B cell (primary cell): Measurements from ENCODE around the gene MCEMP1. TPM values are rescaled to one million over a fixed set of nuclear protein-coding genes. Genes with fewer than 3 reads are reported as not detected.

Experiments used
- ATAC-seq: fragments of 200-7000 bp; cut with Tn5 transposase; one replicate; pipeline ENCODE4 v1.10.0; 2021; ENCODE audit warnings: low read depth, mild to moderate bottlenecking, moderate number of reproducible peaks, moderate library complexity
- CTCF ChIA-PET: fragments of 350-600 bp; sonication (Branson Sonifier 250); formaldehyde crosslinking; loops from one replicate; lab custom pipeline; 2021; ENCODE audit warnings: antibody characterized with exemption, inconsistent platforms; lab: Charles Lee
- POLR2A ChIA-PET: fragments of 350-600 bp; sonication (Branson Sonifier 250); formaldehyde crosslinking; loops from one replicate; lab custom pipeline; 2021; ENCODE audit warnings: antibody characterized with exemption; lab: Charles Lee
- DNase-seq: peaks from one replicate; pipeline ENCODE4 v3.0.0; 2013
- H2AFZ ChIP-seq: 2 replicates; pipeline ENCODE4 v1.6.1; 2012; ENCODE audit warnings: mild to moderate bottlenecking, low read depth, low read length; ENCODE audit not compliant: insufficient read depth, poor library complexity, severe bottlenecking
- H3K27ac ChIP-seq, 2 donors: 1 replicate in 1 of 2; 2 replicates in 1 of 2; pipeline ENCODE4 v1.5.1; 2012 to 2013; ENCODE audit warnings: low read length in 2 of 2, mild to moderate bottlenecking in 2 of 2, moderate library complexity in 1 of 2
- H3K27me3 ChIP-seq, 4 experiments: fragments of 200-600 bp in 1 of 4; sonication (generic) in 1 of 4; replicated peaks in 1 of 4; 1 replicate in 2 of 4; 2 replicates in 2 of 4; pipeline versions ENCODE4 v1.6.1 to v1.7.0; 2013 to 2016; ENCODE audit warnings: low read length in 3 of 4, mild to moderate bottlenecking in 2 of 4, mixed read lengths in 1 of 4, moderate library complexity in 1 of 4; ENCODE audit not compliant: insufficient read depth in 4 of 4, control insufficient read depth in 3 of 4; ENCODE audit errors: control extremely low read depth in 1 of 4
- H3K36me3 ChIP-seq, 2 experiments: replicated peaks in 1 of 2; 1 replicate in 1 of 2; 2 replicates in 1 of 2; pipeline versions ENCODE4 v1.6.1 to v1.7.1; 2013; ENCODE audit warnings: low read length in 1 of 2; ENCODE audit not compliant: insufficient read depth in 2 of 2, control insufficient read depth in 1 of 2; ENCODE audit errors: control extremely low read depth in 1 of 2, extremely low read depth in 1 of 2
- H3K4me1 ChIP-seq, 2 donors: fragments of 200-600 bp in 1 of 2; sonication (generic) in 1 of 2; 1 replicate in 1 of 2; 2 replicates in 1 of 2; pipeline versions ENCODE4 v1.5.1 to v1.6.1; 2013 to 2017; ENCODE audit warnings: low read length in 2 of 2; ENCODE audit not compliant: control insufficient read depth in 2 of 2, insufficient read depth in 2 of 2
- H3K4me2 ChIP-seq: replicated peaks from 2 replicates; pipeline ENCODE3; 2012; ENCODE audit warnings: mild to moderate bottlenecking, low read depth, low read length; ENCODE audit not compliant: poor library complexity, severe bottlenecking
- H3K4me3 ChIP-seq, 5 experiments: fragments of 200-600 bp in 1 of 5; sonication (generic) in 1 of 5; 1 replicate in 3 of 5; 2 replicates in 2 of 5; pipeline versions ENCODE4 v1.5.1 to v1.7.0; 2011 to 2016; ENCODE audit warnings: low read length in 4 of 5, mild to moderate bottlenecking in 4 of 5, low read depth in 2 of 5, control low read depth in 1 of 5, moderate library complexity in 1 of 5; ENCODE audit not compliant: insufficient read depth in 1 of 5; ENCODE audit errors: control extremely low read depth in 1 of 5, extremely low read depth in 1 of 5
- H3K79me2 ChIP-seq: fragments of 200-600 bp; sonication (generic); one replicate; pipeline ENCODE4 v1.6.0; 2016; ENCODE audit warnings: low read length; ENCODE audit not compliant: control insufficient read depth, insufficient read depth
- H3K9ac ChIP-seq: fragments of 200-600 bp; sonication (generic); 2 replicates; pipeline ENCODE4 v1.6.1; 2017; ENCODE audit warnings: mild to moderate bottlenecking, low read length, moderate library complexity
- H3K9me3 ChIP-seq, 3 donors: one replicate each; pipeline versions ENCODE4 v1.6.1 to v1.7.1; 2013; ENCODE audit warnings: low read length in 2 of 3; ENCODE audit not compliant: control insufficient read depth in 2 of 3, insufficient read depth in 1 of 3; ENCODE audit errors: control extremely low read depth in 1 of 3
- H4K20me1 ChIP-seq: 2 replicates; pipeline ENCODE4 v1.6.0; 2012; ENCODE audit warnings: mild to moderate bottlenecking, low read length; ENCODE audit not compliant: insufficient read depth, control insufficient read depth, poor library complexity, severe bottlenecking
- H3K27ac Mint-ChIP-seq: one replicate; pipeline ENCODE4 v1.8.0; 2021; ENCODE audit warnings: mixed read lengths
- H3K27me3 Mint-ChIP-seq: one replicate; pipeline ENCODE4 v1.8.0; 2021; ENCODE audit warnings: mixed read lengths
- H3K4me1 Mint-ChIP-seq: one replicate; pipeline ENCODE4 v1.8.0; 2021; ENCODE audit warnings: mixed read lengths
- H3K4me3 Mint-ChIP-seq: one replicate; pipeline ENCODE4 v1.8.0; 2021; ENCODE audit warnings: mixed read lengths
- H3K9me3 Mint-ChIP-seq: one replicate; pipeline ENCODE4 v1.8.0; 2022; ENCODE audit warnings: mixed read lengths; ENCODE audit not compliant: insufficient read depth
- EZH2 ChIP-seq: IDR thresholded peaks from 2 replicates; pipeline ENCODE4 v1.6.1; 2012; ENCODE audit warnings: borderline replicate concordance, low read depth, mild to moderate bottlenecking, moderate library complexity, low read length; ENCODE audit not compliant: insufficient read depth, poor library complexity, severe bottlenecking
- WGBS: methylation state at CpG from one replicate; pipeline ENCODE4 v1.1.5; 2013; ENCODE audit warnings: missing lambda C conversion rate; ENCODE audit not compliant: insufficient coverage; 5-methylcytosine and 5-hydroxymethylcytosine counted together
- intact Hi-C: fragments of 100-400 bp; cut with micrococcal nuclease; formaldehyde crosslinking; loops from one replicate; pipeline ENCODE4 v1.10.0; 2022
- polyA plus RNA-seq: library from polyadenylated mRNA; depleted of rRNA; stranded (reverse); fragments of >200 nt; gene quantifications from 2 replicates; pipeline ENCODE4 v1.2.3, GENCODE V29; 2012
- total RNA-seq, 2 donors: library from RNA; stranded (reverse); fragments of 120-200 nt in 1 of 2; gene quantifications; 1 replicate in 1 of 2; 2 replicates in 1 of 2; pipeline versions ENCODE4 v1.2.3 to v1.2.4, GENCODE V29; 2013 to 2022
- TF ChIP-seq, protein P1 (sequence below): fragments of 200-600 bp; IDR thresholded peaks from one replicate; pipeline ENCODE4 v1.8.0; 2022; ENCODE audit warnings: antibody characterized with exemption, mild to moderate bottlenecking

MCEMP1 gene
- total and polyA plus RNA-seq, 2 donors (not counting 1 experiment from before 2014, with no cell fraction given): 0.57 TPM; not detected in 1

DNA sequence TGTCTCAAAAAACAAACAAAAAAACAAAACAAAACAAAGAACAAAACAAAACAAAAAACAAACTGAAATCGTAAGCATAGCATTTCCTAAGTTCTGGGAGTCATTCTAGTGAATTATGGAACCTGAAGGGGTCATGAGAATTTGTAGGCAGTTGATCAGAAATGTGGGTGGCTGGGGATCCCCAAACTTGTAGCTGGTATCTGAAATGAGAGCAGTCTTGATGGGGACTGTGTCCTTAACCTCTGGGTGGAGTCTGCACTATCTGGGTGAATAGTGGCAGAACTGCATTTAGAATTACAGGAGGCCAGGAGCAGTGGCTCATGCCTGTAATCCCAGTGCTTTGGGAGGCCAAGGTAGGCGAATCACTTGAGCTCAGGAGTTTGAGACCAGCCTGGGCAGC is 48.9 kb downstream of the MCEMP1 start:
- H3K9me3 ChIP-seq: peaks cover 0 to 26% (median 0%) of the 10 kb centered on the region in 3 donors
- TF ChIP-seq, protein P1, sequence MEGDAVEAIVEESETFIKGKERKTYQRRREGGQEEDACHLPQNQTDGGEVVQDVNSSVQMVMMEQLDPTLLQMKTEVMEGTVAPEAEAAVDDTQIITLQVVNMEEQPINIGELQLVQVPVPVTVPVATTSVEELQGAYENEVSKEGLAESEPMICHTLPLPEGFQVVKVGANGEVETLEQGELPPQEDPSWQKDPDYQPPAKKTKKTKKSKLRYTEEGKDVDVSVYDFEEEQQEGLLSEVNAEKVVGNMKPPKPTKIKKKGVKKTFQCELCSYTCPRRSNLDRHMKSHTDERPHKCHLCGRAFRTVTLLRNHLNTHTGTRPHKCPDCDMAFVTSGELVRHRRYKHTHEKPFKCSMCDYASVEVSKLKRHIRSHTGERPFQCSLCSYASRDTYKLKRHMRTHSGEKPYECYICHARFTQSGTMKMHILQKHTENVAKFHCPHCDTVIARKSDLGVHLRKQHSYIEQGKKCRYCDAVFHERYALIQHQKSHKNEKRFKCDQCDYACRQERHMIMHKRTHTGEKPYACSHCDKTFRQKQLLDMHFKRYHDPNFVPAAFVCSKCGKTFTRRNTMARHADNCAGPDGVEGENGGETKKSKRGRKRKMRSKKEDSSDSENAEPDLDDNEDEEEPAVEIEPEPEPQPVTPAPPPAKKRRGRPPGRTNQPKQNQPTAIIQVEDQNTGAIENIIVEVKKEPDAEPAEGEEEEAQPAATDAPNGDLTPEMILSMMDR: no peak
- TF ChIP-seq EZH2: no peak
- intact Hi-C loops: no loop called here
- H3K9me3 Mint-ChIP-seq: no peaks in the 10 kb centered on the region
- no peak overlapping the region for H3K9ac ChIP-seq
- H3K79me2 ChIP-seq: no peaks in the 10 kb centered on the region
- H3K27me3 ChIP-seq: peaks cover 0 to 33% (median 17%) of the 10 kb centered on the region in 4 experiments
- H3K27me3 Mint-ChIP-seq: peaks cover 23% of the 10 kb centered on the region
- no peak overlapping the region for H3K27ac ChIP-seq
- peaks cover 41% of the 10 kb centered on the region for H3K4me1 Mint-ChIP-seq
- WGBS: 88% methylated on average over 1 of the region's 2 CpGs
- no peak overlapping the region for H3K4me2 ChIP-seq
- no peak overlapping the region for H3K4me3 Mint-ChIP-seq
- ChIA-PET CTCF (interaction anchor here (0.9 to 1.9 kb wide), 2 partner anchors 45 to 74 kb away, joined by 4 to 7 read pairs; partner anchors contain the start of gene TRAPPC5), POLR2A (interaction anchor here (0.7 kb wide), 1 partner anchor 538 kb away, joined by 3 read pairs; no protein-coding TSS in a partner anchor)
- no peaks in the 10 kb centered on the region for H3K36me3 ChIP-seq
- DNase-seq (no peak), ATAC-seq (no peak)
- H4K20me1 ChIP-seq: no peaks in the 10 kb centered on the region
- peak overlapping the region; percentile 32 for H3K27ac Mint-ChIP-seq
- no peak overlapping the region for H3K4me3 ChIP-seq
- peaks cover 31 to 43% of the 10 kb centered on the region in 2 donors for H3K4me1 ChIP-seq
- H2AFZ ChIP-seq: no peak overlapping the region

DNA sequence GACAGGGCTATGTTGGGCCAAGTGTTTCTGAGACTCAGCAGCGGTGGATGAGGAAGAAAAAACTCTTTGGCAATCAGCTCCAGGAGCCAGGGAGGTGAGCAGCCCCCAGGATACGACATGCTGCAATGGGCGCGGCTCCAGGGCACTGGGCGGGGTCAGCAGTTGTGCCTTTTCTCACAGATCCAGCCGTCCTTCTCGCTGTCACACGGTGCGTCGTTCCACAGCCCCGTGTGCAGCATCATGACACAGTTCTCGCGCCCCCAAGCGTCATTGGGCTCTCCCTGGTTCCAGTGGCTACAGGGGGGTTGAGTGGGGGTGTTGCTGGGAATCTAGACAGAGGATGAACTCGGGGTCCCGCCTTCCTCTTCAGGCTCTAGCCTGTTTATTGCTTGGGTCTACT is 52.3 kb downstream of the MCEMP1 start:
- no peak for TF ChIP-seq EZH2
- TF ChIP-seq, protein P1: no peak
- POLR2A ChIA-PET: no interaction called here
- Mint-ChIP-seq H3K9me3 (no peaks in the 10 kb centered on the region), H3K27me3 (peaks cover 24% of the 10 kb centered on the region), H3K4me3 (peak overlapping the region; percentile 83), H3K27ac (peak overlapping the region; percentile 10), H3K4me1 (peaks cover 30% of the 10 kb centered on the region)
- Histone ChIP-seq H3K9ac (peak overlapping the region; percentile 53), H3K4me2 (peak overlapping the region; percentile 77), H3K4me3 (peak overlapping the region in 3 of 5 experiments; percentile 41 to 51 (median 49)), H4K20me1 (no peaks in the 10 kb centered on the region), H2AFZ (peak overlapping the region; percentile 12), H3K4me1 (peaks cover 27 to 35% of the 10 kb centered on the region in 2 donors), H3K27ac (no peak overlapping the region), H3K27me3 (peaks cover 0 to 40% (median 20%) of the 10 kb centered on the region in 4 experiments), H3K36me3 (no peaks in the 10 kb centered on the region), H3K9me3 (peaks cover 0 to 24% (median 0%) of the 10 kb centered on the region in 3 donors), H3K79me2 (no peaks in the 10 kb centered on the region)
- 23% methylated on average over 11 of the region's 16 CpGs for WGBS
- CTCF ChIA-PET: interaction anchor here (1.2 kb wide), 1 partner anchor 49 kb away, joined by 6 read pairs; the partner anchor contains the start of gene TRAPPC5
- ATAC-seq (peak; percentile 25), DNase-seq (peak; percentile 56)
- intact Hi-C loops: no loop called here
